Osteocyte (in vitro differentiated cells): ENCODE results near the gene ILDR1. TPM values are rescaled to one million over a fixed set of nuclear protein-coding genes. Genes with fewer than 3 reads are reported as not detected.
"Not testable (repeated sequence)": the region's sequence is repeated elsewhere in the genome, so short reads cannot be mapped to it uniquely, and the experiment has no call there.

ENCODE experiments used
- DNase-seq: peaks from one replicate; pipeline ENCODE4 v3.0.0; 2021; ENCODE audit warnings: mixed read lengths; ENCODE audit not compliant: unreplicated experiment; ENCODE audit errors: extremely low spot score
- H3K27ac Mint-ChIP-seq: one replicate; pipeline ENCODE4 v1.8.0; 2021; ENCODE audit warnings: mild to moderate bottlenecking, mixed read lengths; ENCODE audit not compliant: unreplicated experiment
- H3K27me3 Mint-ChIP-seq: one replicate; pipeline ENCODE4 v1.8.0; 2021; ENCODE audit warnings: mixed read lengths; ENCODE audit not compliant: unreplicated experiment
- H3K36me3 Mint-ChIP-seq: one replicate; pipeline ENCODE4 v1.8.0; 2021; ENCODE audit warnings: mixed read lengths; ENCODE audit not compliant: unreplicated experiment
- H3K4me1 Mint-ChIP-seq: one replicate; pipeline ENCODE4 v1.8.0; 2021; ENCODE audit warnings: mixed read lengths; ENCODE audit not compliant: unreplicated experiment
- H3K4me3 Mint-ChIP-seq: one replicate; pipeline ENCODE4 v1.8.0; 2021; ENCODE audit warnings: mild to moderate bottlenecking, moderate library complexity, mixed read lengths; ENCODE audit not compliant: unreplicated experiment
- H3K9me3 Mint-ChIP-seq: one replicate; pipeline ENCODE4 v1.8.0; 2021; ENCODE audit warnings: mixed read lengths; ENCODE audit not compliant: unreplicated experiment
- total RNA-seq: library from RNA; stranded (reverse); gene quantifications from 2 replicates; pipeline ENCODE4 v1.2.1, GENCODE V29; 2021
- TF ChIP-seq, protein P1 (sequence below): fragments of 200-600 bp; sonication (generic); IDR thresholded peaks from 2 replicates; pipeline ENCODE4 v1.5.0; 2021; ENCODE audit warnings: antibody characterized with exemption, mild to moderate bottlenecking, moderate library complexity

The ILDR1 gene
- total RNA-seq, 1 donor from 2014 or later, result not detected

DNA sequence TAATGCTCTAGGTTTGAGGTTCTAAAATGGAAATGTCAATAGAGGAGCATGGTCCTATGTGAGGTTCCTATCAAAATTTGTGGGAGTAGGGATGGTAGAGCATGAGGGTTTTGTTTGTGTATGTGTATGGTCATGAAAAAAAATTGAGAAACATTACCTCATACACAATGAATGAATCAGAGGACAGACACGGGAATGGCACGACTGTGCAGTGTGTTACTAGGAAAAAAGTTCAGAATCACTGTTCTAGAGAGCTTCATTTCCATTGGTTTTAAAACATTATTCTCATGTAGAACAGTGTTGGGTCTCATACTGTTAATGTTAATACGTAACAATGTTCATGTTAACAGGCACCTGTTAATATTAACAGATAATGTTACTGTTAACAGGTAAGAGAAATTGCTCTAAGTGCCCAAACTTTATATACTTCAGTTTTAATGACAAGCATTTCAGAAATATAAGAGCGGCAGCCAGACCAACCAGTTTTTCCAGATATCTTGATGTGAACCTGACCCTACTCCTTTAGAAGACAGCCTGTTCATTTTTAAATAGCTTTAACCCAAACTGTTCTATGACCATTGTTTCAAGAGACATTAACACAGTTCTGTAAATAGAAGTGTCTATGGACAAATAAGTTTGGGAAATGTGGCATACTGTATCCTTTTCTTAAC, 79.8 kb downstream of the ILDR1 start:
- no peaks in the 10 kb centered on the region for H3K27me3 Mint-ChIP-seq
- TF ChIP-seq, protein P1, sequence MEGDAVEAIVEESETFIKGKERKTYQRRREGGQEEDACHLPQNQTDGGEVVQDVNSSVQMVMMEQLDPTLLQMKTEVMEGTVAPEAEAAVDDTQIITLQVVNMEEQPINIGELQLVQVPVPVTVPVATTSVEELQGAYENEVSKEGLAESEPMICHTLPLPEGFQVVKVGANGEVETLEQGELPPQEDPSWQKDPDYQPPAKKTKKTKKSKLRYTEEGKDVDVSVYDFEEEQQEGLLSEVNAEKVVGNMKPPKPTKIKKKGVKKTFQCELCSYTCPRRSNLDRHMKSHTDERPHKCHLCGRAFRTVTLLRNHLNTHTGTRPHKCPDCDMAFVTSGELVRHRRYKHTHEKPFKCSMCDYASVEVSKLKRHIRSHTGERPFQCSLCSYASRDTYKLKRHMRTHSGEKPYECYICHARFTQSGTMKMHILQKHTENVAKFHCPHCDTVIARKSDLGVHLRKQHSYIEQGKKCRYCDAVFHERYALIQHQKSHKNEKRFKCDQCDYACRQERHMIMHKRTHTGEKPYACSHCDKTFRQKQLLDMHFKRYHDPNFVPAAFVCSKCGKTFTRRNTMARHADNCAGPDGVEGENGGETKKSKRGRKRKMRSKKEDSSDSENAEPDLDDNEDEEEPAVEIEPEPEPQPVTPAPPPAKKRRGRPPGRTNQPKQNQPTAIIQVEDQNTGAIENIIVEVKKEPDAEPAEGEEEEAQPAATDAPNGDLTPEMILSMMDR, result no peak
- no peaks in the 10 kb centered on the region for H3K9me3 Mint-ChIP-seq
- no peaks in the 10 kb centered on the region for H3K4me1 Mint-ChIP-seq
- no peak for DNase-seq
- H3K36me3 Mint-ChIP-seq, result no peaks in the 10 kb centered on the region
- H3K4me3 Mint-ChIP-seq, result no peak overlapping the region
- H3K27ac Mint-ChIP-seq, result no peak overlapping the region

DNA sequence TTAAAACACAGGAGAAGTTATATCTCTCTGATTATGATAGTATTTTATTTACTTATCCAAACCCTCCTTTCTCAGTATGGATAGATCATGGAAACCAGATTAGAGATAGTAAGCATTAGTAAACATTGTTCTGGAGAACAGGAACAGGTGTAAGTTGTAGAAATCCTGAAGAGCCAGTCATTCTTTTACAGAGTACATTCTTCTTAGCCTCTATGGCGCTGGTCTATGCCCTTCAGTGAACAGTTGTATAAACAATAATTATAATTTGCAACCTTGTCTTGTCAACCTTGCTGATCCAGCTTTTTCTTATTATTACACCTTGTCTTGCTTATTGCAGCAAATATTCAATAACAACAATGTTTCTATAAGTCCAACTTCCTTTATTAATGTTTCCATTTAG, 80.5 kb downstream of the ILDR1 start:
- no peak overlapping the region for H3K27ac Mint-ChIP-seq
- H3K4me3 Mint-ChIP-seq, result no peak overlapping the region
- no peaks in the 10 kb centered on the region for H3K36me3 Mint-ChIP-seq
- H3K27me3 Mint-ChIP-seq, result no peaks in the 10 kb centered on the region
- TF ChIP-seq, protein P1, result no peak
- no peaks in the 10 kb centered on the region for H3K4me1 Mint-ChIP-seq
- H3K9me3 Mint-ChIP-seq, result no peaks in the 10 kb centered on the region
- DNase-seq, result no peak

DNA sequence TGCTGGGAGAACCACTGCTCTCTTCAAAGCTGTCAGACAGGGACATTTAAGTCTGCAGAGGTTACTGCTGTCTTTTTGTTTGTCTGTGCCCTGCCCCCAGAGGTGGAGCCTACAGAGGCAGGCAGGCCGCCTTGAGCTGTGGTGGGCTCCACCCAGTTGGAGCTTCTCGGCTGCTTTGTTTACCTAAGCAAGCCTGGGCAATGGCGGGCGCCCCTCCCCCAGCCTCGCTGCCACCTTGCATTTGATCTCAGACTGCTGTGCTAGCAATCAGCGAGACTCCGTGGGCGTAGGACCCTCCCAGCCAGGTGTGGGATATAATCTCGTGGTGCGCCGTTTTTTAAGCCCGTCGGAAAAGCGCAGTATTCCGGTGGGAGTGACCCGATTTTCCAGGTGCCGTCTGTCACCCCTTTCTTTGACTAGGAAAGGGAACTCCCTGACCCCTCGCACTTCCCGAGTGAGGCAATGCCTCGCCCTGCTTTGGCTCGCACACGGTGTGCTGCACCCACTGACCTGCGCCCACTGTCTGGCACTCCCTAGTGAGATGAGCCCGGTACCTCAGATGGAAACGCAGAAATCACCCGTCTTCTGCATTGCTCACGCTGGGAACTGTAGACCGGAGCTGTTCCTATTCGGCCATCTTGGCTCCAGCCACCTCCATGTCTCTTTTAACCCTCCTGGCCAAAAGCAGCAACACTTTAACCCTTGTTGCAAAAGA, 83.7 kb downstream of the ILDR1 start:
- not testable (repeated sequence) for H3K36me3 Mint-ChIP-seq

More for the DNA sequence above, 83.7 kb downstream of the ILDR1 start:
- not testable (repeated sequence) for H3K9me3 Mint-ChIP-seq, H3K4me3 Mint-ChIP-seq, H3K27me3 Mint-ChIP-seq, DNase-seq, H3K27ac Mint-ChIP-seq, H3K4me1 Mint-ChIP-seq

Other genes starting within 250 kb of the ILDR1 start
- 16.3 and 17.1 TPM in 2 replicates for gene IQCB1, start 187.2 kb downstream of the ILDR1 start, total RNA-seq
- gene EAF2, start 187.0 kb downstream of the ILDR1 start, total RNA-seq, result 1.4 and 2.4 TPM in 2 replicates
- 0.40 and 0.50 TPM in 2 replicates for gene SLC15A2, start 127.8 kb downstream of the ILDR1 start, total RNA-seq
- gene CD86, start 33.1 kb upstream of the ILDR1 start, total RNA-seq, result not detected in 2 replicates
- gene CASR, start 161.4 kb upstream of the ILDR1 start, total RNA-seq, result not detected in 2 replicates